ENCODE data around the gene ACSS3. TPM values are rescaled to one million over a fixed set of nuclear protein-coding genes. Genes with fewer than 3 reads are reported as not detected.
"Not testable (repeated sequence)": the region's sequence is repeated elsewhere in the genome, so short reads cannot be mapped to it uniquely, and the experiment has no call there.

ACSS3 gene
- total RNA-seq, 1 donor = 22.4 TPM

DNA sequence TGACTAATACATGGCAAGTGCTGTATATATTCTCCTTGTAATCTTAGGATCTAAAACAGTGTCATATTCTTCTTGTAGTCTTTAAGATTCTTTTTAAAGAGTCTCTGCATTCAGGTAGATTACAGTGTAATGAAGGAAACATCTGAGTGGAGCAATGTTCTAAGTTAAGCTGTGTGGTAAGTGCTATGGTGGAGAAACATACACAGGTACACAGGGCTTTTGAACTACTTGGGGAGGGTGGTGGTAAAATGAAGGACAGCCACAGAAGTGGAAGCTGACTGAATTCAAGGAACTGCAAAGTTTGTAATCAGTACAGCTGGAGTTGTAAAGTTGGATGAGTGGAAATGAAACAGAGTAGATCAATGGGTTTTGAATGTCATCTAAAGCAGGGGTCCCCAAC, 27.8 kb downstream of the ACSS3 start:
- H3K36me3 ChIP-seq (ENCODE audit: insufficient read depth, low read length) = no peaks in the 10 kb centered on the region
- no peak overlapping the region for H3K27ac ChIP-seq (ENCODE audit: low read depth, low read length)
- TF ChIP-seq, protein P1, sequence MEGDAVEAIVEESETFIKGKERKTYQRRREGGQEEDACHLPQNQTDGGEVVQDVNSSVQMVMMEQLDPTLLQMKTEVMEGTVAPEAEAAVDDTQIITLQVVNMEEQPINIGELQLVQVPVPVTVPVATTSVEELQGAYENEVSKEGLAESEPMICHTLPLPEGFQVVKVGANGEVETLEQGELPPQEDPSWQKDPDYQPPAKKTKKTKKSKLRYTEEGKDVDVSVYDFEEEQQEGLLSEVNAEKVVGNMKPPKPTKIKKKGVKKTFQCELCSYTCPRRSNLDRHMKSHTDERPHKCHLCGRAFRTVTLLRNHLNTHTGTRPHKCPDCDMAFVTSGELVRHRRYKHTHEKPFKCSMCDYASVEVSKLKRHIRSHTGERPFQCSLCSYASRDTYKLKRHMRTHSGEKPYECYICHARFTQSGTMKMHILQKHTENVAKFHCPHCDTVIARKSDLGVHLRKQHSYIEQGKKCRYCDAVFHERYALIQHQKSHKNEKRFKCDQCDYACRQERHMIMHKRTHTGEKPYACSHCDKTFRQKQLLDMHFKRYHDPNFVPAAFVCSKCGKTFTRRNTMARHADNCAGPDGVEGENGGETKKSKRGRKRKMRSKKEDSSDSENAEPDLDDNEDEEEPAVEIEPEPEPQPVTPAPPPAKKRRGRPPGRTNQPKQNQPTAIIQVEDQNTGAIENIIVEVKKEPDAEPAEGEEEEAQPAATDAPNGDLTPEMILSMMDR (IDR thresholded peaks at IDR 0.05; ENCODE audit: extremely low read depth, low read depth, low read length) = no peak
- peaks cover 4% of the 10 kb centered on the region for H3K79me2 ChIP-seq (ENCODE audit: insufficient read depth, low read length)
- H4K20me1 ChIP-seq (ENCODE audit: insufficient read depth, low read length) = peaks cover 2% of the 10 kb centered on the region
- no peak overlapping the region for H3K4me2 ChIP-seq (ENCODE audit: insufficient read depth, low read length)
- DNase-seq (ENCODE audit: insufficient read length, low spot score, missing footprints) = no peak
- H3K9me3 ChIP-seq (ENCODE audit: low read depth, low read length) = no peaks in the 10 kb centered on the region
- no peak overlapping the region for H2AFZ ChIP-seq (ENCODE audit: low read length)
- H3K27me3 ChIP-seq (ENCODE audit: insufficient read depth, low read length) = no peaks in the 10 kb centered on the region
- no peaks in the 10 kb centered on the region for H3K4me1 ChIP-seq (ENCODE audit: insufficient read depth, low read length)
- H3K4me3 ChIP-seq (ENCODE audit: insufficient read depth, low read length) = no peak overlapping the region

DNA sequence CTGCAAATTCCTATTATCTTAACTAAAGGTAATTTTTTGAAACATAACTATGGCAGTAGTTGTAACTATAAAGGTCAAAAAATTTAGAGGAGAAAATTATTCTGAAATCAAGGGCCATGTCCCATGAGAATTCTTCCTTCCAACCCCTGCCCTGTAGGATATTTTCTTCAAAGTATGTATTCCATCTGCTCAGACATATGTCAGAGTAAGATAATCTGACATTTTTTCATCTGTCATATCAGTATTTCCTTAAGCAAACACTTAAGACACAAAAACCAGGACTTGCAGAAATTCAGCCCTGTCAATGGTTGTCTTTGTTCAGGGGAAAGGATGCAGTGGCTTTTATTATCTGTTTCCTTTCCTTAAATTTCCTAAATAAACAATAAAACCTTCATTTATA, 36.3 kb downstream of the ACSS3 start:
- no peaks in the 10 kb centered on the region for H3K36me3 ChIP-seq (ENCODE audit: insufficient read depth, low read length)
- H4K20me1 ChIP-seq (ENCODE audit: insufficient read depth, low read length) = no peaks in the 10 kb centered on the region
- no peaks in the 10 kb centered on the region for H3K79me2 ChIP-seq (ENCODE audit: insufficient read depth, low read length)
- no peak overlapping the region for H2AFZ ChIP-seq (ENCODE audit: low read length)
- no peak overlapping the region for H3K4me3 ChIP-seq (ENCODE audit: insufficient read depth, low read length)
- no peaks in the 10 kb centered on the region for H3K27me3 ChIP-seq (ENCODE audit: insufficient read depth, low read length)
- no peak for DNase-seq (ENCODE audit: insufficient read length, low spot score, missing footprints)
- no peaks in the 10 kb centered on the region for H3K4me1 ChIP-seq (ENCODE audit: insufficient read depth, low read length)
- TF ChIP-seq, protein P1 (IDR thresholded peaks at IDR 0.05; ENCODE audit: extremely low read depth, low read depth, low read length) = no peak
- no peak overlapping the region for H3K4me2 ChIP-seq (ENCODE audit: insufficient read depth, low read length)
- H3K27ac ChIP-seq (ENCODE audit: low read depth, low read length) = no peak overlapping the region
- no peaks in the 10 kb centered on the region for H3K9me3 ChIP-seq (ENCODE audit: low read depth, low read length)

DNA sequence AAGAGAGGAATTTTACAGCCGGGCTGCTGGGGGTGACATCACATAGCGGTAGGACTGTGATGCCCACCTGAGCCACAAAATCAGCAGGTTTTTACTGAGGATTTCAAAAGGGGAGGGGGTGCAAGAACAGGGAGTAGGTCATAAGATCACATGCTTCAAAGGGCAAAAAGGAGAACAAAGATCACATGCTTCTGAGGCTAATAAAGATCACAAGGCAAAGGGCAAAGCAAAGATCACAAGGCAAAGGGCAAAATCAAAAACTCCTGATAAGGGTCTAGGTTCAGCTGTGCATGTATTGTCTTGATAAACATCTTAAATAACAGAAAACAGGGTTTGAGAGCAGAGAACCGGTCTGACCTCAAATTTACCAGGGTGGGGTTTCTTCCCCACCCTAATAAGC, 41.2 kb downstream of the ACSS3 start:
- DNase-seq (ENCODE audit: insufficient read length, low spot score, missing footprints); H4K20me1 ChIP-seq (ENCODE audit: insufficient read depth, low read length); H3K79me2 ChIP-seq (ENCODE audit: insufficient read depth, low read length); H3K4me3 ChIP-seq (ENCODE audit: insufficient read depth, low read length); H3K27me3 ChIP-seq (ENCODE audit: insufficient read depth, low read length); H3K36me3 ChIP-seq (ENCODE audit: insufficient read depth, low read length); H3K4me2 ChIP-seq (ENCODE audit: insufficient read depth, low read length); H3K4me1 ChIP-seq (ENCODE audit: insufficient read depth, low read length); H3K27ac ChIP-seq (ENCODE audit: low read depth, low read length); H3K9me3 ChIP-seq (ENCODE audit: low read depth, low read length); H2AFZ ChIP-seq (ENCODE audit: low read length): not testable (repeated sequence)

DNA sequence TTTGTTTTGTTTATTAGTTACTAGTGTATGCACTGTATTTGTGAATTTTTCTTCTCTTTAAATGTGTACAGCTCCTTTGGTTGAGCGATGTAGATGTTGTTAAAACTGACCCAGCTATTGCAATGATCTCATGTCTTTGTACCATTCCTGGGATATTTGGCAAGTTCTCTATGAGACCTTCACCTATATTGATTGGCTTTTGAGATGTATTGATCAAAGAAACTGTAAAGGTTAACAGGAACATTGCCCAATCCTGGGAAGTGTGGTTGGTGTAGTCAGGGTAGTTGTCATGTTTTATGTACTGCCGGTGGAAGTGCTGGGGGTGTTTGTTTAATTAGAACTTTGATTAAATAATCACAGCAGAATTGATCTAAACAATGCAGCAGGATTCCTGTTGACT, 43.1 kb downstream of the ACSS3 start:
- TF ChIP-seq, protein P1 (IDR thresholded peaks at IDR 0.05; ENCODE audit: extremely low read depth, low read depth, low read length) = no peak
- Histone ChIP-seq H3K4me3 (ENCODE audit: insufficient read depth, low read length) (no peak overlapping the region), H2AFZ (ENCODE audit: low read length) (no peak overlapping the region), H3K27ac (ENCODE audit: low read depth, low read length) (no peak overlapping the region), H3K9me3 (ENCODE audit: low read depth, low read length) (peaks cover 2% of the 10 kb centered on the region), H4K20me1 (ENCODE audit: insufficient read depth, low read length) (no peaks in the 10 kb centered on the region), H3K79me2 (ENCODE audit: insufficient read depth, low read length) (no peaks in the 10 kb centered on the region), H3K36me3 (ENCODE audit: insufficient read depth, low read length) (no peaks in the 10 kb centered on the region), H3K27me3 (ENCODE audit: insufficient read depth, low read length) (no peaks in the 10 kb centered on the region), H3K4me1 (ENCODE audit: insufficient read depth, low read length) (no peaks in the 10 kb centered on the region), H3K4me2 (ENCODE audit: insufficient read depth, low read length) (no peak overlapping the region)
- no peak for DNase-seq (ENCODE audit: insufficient read length, low spot score, missing footprints)

Data from osteoblast (primary cell).